ENCODE data around the gene TCTA.

The TCTA gene

DNA sequence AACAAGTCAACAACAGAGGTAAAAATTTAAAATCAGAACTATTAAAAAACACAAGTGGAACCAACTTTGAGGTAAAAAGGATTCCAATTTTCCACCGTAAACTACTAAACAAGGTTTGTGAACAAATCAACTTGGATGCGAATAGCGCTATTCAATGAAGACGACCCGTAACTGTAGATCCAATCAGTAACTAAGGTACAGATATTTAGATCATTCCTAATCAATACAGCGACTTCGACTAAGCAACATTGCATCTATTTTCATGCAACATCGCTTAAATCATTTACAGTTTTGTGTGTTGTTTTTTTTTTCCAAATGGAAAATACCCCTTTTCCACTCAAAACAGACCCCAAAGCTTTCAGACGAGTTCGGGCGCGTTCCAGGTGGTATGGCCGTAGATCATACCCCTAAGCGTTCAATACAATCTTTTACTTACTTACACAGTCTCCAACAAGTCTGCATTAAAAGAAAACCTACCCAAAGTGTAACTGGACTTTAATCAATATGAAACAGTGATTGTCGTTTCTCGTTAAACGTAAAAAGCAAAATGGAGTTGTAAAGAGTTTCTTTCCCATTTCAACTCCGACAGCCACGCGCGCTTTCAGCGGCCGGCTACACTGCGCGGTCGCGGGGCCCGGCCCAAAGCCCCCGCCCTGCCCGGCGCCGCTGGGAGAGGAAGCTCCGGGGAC, 1.2 kb upstream of the TCTA start:
- no peak for DNase-seq

DNA sequence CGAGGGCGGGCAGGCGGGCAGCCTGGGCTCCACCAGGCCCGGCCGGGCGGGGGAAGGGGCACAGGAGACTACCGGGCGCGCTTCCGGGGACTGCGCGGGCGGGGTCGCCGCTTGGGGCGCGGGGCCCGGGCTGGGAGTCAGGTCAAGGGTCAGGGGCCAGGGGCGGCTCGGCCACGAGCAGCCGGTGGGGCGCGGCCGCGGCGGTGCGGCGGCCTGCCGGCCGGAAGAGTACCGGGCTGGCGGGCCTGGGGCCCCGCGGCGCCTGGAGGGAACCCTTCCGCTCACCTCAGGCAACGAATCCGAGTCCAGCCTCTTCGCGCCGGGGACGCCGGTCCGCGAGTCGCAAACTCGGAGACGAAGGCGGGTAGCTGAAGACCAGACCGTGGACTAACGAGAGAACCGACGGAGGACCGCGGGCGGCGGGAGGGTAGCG, 672 bp upstream of the TCTA start:
- no peak for DNase-seq

DNA sequence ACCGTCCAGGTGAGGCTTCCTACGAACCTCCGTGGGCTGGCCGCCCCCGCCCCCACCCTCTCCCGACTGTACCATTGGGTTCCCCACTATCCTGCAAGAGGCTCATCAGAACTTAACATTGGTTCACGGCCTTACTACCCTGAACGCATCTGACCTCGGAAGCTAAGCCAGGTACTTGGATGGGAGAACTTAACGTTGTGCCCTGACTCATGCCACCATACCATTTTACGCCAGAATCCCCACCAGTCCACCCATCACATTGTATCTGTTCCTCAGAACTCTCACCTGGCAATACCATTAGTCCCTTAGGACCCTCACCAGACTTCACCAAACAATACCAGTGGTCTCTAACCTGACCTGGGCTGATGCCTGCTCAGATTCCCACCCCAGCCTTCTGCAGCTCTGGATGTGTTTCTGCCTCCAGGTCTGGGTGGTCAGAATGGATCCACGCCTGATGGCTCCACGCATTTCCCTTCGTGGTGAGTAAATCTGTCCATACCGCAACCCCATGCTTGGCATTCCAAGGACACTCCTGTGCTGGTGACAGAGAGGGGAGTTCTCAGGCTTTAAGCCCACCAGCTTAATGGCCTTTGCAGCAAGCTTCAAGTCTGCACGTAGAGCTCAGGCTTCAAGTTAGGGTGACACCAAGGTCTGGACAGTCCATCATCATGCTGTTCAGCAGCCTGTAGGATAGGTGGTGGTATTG, 562 bp downstream of the TCTA start:
- no peak for DNase-seq

DNA sequence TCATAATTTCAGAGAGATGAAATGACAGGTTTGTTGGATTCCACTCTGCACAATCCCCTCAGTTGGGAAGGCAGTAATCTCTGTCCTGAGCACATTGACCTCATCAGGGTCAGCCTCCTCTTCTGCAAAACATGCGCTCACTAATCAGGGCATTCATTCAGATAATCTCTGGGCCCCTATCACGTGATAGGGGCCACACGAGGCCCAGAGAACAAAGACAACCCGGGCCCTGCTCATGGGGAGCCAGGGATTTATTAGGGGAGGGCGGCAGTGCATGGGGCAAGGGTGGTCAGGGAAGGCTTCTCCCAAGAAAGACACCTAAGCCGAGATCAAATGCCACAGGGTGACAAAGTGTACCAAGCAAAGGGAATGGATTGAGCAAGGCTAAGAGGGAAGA, 1.1 kb downstream of the TCTA start:
- DNase-seq: no peak

DNA sequence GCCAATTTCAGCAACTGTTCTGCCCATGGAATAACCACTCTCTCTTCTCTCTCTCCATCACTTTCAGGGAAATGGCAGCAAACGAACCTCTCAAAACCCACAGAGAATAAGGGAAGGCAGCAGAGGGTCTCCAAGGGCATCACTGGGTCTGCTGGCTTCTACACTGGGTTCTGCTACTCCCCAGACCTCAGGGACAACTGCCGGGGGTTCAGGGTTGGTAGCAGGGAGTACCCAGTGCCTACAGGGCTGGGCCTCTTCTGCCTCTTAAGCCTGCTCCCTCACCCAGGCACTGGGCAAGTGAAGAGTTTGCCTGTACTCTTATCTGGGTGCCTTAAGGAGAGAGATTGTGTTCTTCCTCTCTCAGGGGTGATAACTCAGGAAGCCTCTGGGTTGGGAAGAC, 2.5 kb downstream of the TCTA start:
- no peak for DNase-seq

DNA sequence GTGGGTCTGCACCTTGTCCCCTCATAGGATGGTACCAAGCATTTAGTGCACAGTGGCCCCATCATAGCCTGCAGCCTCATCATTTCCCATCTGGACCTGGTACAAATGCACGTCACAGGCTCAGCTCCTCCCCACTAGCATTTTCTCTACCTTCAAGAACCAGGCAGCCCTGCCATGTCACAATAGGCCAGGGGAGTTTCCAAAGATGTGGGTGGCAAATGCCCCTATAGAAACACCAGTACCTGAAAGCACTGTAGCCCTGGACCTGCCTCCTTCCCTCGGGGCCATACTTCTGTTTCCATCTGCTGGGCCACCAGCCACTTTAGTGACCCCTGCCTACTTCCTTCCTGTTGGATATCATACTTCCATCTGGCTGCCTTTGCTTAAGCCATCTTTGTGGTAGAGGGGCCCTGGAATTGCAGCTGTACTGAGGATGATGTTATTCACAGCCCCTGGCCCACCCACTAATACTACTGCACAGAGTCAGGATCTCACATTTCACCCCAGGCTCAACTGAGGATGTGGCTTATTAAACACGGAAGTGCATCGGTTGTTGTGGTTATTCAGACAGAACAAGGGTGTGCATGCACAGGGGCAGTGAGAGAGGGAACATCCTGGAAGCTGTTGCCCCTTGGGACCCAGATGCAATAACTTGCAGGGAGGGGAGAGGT, 3.8 kb downstream of the TCTA start:
- no peak for DNase-seq

DNA sequence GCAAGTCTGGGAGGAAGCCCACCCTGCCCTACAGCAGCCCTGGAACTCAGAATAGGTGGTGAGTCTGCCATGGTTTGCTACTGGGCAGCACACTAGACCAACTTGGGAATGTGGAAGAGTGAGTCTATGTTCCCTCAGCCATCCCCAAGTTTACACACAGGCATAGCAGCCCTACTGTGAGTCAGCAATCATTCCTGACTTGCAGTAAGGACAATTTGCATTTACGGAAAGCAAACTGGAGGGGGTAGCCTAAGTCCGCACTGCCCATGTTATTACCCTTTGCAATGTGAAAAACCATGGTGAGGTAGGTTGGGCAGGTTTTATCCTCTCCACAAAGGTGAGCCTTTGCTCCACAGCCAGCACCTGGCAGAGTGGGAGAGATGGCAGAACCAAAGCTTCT, 4.6 kb downstream of the TCTA start:
- DNase-seq: no peak

DNA sequence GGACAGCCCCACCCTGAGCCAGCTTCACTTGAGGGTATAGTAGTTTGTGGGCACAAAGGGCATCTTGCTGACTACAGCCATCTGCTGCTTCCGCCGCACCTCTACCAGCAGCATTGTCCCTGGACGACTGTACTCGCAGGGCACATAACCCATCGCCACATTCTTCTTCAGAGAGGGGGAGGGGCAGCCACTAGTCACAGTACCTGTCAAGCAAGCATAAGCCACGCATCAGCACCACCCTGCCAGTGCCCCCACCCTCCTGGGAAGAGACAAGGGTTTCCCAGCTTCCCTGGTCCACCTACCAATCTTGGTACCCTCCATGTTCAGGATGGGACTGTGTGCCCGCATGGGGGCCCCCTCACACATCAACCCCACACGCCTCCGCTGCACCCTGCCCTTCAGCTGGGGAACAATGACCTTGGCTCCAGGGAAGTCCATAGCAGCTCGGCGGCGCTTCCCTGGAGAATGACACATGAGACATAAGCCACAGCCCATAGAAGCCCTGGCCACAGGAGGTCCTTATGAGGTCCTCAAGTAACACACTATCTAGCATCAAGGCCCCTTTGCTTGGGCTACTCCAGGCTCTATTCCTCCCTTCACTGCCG, 5.4 kb downstream of the TCTA start:
- DNase-seq: no peak

DNA sequence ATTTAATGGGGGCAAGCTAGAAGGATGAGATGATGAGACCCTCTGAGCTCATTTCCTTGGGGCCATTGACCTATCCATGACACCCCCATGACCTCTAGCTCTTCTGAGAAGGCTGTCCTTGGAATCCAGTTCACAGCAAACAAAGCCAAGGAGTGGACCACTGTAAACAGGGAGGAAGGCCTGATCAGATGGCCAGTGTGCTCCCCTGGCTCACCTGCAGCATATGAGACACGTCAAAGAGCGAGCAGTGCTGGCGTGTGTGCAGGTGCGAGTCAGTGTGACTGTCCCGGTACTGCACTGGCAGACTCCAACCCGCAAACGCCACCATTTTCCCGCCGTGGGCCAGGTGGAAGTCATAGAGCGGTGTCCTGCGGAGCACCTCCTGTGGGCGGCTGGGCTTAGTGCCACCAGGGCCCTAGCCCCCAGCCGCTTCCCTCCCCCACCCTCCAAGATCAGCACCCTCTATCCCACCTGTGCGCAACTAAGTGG, 9.7 kb downstream of the TCTA start:
- DNase-seq: no peak

DNA sequence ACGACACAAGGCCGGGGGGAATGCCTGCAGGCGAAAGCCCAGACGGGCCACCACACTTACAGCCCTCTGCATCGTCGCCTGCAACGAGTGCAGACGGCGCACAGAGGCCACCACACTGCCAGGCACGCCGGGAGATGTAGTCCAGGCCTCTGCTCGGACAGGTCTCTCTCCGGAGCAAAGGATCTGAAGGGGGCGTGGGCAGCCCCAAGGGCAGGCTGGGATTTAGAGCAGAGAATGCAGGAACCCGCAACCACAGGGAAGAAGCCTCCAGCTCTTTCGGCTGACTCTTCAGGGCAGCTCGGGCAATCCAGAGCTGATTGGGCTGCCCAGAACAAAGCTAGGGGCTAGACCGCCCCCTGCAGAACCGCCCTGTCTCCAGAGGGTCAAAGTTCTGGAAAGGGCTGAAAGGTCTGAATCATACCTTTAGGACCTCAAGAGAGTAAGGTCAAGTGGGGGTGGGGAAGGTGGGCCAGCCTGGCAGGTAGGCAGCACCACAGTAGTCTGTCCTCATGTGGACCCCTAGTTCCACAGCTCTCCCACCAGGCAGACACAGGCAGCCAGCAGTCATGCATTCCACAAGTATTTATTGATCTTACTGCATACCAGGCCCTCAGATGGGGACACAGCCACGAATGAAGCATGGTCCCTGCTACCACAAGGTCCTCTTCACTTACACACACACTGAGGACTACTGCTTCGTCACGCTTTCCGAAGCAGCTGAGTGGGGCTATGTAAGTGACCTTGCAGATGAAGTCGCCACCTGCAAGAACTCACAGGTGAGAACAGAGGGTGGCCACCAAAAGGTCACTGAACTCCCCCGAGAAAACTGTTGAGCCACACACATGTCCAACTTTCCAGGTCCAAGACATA, 10.4 kb downstream of the TCTA start, which contains the start of gene AMT:
AMT (minus strand) TSS at position 95 of the 870 bp plus-strand sequence; CDS start at position 72, 23 bp downstream.
- no peak for DNase-seq

DNA sequence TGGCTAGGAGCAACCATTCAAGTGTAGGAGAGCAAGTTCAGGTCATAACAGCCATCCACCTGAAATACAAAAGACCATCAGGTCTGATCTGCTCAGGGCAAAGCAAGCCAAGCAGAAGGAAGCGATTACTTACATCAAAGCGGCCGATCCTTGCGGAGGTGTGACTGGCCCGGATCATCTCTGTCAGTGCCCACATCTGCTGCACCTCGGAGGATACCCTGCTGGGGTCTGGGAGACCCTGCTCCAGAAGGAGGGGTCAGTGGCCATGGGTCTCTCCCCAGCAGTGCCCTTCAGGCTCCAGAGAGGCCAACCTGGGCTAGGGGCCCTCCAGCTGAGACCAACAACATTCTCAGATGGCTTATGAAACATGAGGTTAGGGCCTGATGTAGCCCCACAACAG, 12.6 kb downstream of the TCTA start:
- DNase-seq: no peak

DNA sequence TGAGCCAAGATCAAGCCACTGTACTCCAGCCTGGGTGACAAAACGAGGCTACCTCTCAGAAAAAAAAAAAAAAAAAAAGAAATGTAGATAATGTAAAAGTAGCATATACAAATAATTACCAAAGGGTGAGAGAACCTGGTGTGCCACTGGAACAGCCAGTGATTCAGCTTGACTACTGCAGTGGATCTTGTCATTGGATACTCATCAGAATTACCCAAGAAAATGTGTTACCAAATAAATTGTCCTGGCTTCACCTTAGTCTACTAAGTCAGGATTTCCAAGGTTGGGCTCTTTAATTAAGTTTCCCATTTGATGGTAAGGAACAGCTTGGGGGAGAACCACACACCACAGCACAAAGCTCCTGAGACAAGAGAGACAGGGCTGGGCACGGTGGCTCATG, 15.4 kb downstream of the TCTA start:
- DNase-seq: no peak

DNA sequence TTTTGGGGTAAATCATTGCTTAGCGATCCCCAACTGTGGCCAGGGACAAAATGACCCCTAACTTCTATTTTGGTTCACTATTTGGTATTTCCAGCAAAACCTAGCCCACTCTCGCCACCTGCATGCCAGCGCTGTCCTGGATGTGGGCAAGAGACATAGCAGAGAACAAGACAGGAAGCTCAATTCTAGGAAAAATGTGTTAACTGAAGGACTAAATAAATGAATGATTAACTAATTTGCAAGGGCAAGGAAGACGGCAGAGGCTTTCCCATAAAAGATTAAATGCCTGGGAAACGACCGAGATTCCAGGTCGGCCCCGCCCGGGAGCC, 16.5 kb downstream of the TCTA start:
- DNase-seq: no peak

DNA sequence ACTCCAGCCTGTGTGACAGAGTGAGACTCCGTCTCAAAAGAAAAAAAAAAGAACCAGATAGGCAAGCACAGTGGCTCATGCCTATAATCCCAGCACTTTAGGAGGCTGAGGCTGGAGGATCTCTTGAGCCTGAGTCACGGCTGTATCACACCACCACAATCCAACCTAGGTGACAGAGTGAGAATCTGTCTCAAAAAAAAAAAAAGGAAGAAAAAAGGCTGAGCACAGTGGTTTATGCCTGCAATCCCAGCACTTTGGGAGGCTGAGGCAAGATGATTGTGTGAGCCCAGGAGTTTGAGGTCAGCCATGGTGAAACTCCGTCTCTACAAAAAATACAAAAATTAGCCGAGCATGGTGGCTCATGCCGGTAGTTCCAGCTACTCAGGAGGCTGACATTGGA, 22.5 kb downstream of the TCTA start:
- no peak for DNase-seq

DNA sequence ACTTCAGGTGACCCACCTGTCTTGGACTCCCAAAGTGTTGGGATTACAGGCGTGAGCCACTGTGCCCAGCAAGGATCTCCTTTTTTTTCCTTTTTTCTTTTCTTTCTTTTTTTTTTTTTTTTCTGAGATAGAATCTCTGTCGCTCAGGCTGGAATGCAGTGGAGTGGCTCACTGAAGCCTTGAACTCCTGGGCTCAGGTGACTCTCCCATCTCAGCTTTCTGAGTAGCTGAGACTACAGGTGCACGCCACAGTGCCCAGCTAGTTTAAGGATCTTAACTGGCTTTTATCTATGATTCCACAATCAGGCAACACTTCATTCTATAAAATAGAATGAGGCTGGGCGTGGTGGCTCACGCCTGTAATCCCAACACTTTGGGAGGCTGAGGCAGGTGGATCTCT, 33.2 kb downstream of the TCTA start:
- DNase-seq: no peak

DNA sequence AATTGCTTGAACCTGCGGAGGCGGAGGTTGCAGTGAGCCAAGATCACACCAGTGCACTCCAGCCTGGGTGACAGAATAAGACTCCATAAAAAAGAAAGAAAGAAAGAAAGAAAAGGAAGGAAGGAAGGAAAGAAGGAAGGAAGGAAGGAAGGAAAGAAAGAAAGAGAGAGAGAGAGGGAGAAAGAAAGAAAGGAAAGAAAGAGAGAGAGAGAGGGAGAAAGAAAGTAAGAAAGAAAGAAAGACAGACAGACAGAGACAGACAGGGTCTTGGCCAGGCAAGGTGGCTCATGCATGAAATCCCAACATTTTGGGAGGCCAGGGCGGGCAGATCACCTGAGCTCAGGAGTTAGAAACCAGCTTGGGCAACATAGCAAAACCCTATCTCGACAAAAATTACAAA, 41.4 kb downstream of the TCTA start:
- DNase-seq: no peak

DNA sequence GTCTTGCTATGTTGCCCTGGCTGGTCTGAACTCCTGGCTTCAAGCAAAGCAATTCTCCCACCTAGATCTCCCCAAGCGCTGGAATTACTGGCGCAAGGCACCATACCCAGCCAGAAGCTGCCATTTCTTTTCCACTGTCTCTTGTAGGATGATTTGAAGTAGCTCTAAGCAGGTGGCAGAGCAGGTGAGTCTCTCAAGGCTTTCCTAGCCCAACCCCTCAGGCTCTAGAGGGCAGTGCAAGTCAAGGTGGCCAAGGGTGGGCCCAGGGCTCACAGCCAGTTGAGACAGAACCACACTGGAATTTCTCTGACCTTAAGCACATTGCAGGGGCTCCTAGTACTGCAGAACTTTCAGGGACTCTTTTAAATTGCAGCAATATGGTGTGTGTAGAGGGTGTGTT, 42.2 kb downstream of the TCTA start:
- DNase-seq: no peak

DNA sequence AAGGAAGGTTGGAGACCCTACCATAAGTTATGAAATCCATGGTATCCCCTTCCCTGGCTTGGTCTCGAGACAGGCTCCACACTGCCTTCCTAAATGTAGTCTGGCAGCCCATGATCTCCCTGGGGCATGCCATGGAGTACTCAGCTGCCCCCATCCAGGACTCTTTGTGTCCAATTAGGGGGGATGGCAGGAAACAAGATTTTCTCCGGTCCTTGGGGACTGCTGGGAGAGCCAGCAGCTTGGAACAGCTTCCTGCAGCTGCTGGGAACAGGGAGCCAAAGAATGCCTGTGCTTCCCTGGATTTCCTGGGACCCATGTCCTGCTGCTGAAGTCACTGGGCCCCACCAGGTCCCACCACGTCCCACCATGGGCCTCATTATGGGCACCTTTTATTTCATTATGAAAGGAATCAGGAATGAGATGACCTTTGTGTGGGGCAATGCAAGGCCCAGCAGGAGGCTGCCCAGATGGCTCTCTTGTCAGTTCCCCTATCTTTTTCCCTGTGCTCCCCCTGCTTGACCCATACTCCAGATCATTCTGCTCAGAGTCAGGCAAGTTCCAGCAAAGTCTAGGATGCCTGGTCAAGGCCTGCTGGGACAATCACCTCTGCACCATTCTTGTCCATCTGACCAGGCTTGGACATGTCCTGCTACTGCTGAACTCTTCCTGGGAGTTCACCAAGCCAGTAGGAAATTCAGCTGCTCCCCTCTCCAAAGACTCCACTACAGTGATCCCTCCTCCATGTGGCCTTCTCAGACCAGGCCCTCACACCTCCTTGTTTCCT, 42.9 kb downstream of the TCTA start:
- DNase-seq: no peak

DNA sequence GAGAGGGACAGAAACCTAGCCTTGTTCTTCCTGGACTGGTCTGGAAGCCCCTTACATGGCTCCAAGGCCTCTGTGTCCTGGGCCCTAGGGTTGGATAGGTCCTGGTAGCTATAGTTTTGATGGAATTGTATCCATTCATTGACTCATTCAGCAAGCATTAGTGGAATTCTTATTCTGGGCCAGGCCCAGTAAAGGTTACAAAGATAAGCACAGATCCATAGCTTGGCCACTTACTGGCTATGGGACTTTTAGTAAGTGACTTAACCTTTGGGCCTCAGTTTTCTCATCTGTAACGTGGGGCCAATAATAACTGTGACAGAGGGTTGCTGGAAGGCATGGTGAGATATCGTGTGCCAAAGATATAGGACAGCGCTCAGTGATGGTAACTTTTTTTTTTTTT, 44.2 kb downstream of the TCTA start:
- no peak for DNase-seq

DNA sequence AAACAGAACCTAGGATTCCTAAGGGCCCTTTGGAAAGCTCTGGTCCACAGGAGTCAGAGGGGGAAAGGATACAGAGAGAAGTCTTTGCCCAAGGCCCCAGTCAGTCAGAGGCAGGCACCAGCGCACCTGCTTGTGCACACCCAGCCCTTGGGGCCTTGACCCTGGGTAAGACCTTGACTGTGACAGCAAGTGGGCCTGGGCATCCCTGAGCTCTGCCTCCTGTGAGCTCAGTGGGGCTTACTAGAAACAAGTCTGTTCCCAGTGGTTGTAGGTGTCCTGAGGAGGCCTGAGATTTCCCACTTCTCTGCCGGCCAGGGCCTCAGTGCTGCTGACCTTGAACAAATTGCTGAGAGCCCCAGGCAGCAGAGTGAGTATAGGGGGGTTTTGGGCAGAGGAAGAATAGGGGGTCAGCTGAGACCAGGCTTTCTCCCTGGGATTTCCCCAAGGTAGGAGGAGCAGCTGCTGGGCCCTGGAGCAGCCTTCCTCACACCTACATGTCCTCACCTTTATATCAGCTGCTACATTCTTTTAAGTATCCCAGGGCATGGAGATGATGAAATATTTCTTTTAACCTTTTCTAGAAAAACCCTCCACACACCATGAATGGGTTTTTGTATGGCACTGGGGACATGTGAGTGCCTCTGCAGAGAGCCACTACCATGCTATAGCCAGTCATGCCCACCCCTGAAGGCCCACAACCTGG, 48.1 kb downstream of the TCTA start:
- DNase-seq: no peak

DNA sequence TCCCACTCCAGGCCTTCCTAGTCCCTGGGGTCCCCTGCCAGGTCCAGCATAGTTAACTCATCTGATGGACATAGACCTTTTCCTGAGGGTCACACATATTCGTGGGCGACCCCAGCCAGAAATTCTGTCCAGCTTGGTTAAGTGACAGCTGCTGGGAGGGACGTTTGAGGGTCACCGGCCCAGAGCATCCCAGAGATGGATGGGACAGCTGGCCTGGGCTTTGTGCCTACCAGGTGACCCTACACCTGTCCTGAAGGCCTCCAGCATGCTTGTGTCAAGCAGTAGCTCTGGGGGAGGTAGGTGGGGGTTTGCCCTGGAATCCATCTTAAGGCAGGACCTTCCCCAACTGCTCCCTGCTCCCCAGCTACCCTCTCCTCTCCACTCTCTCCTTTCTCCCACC, 48.7 kb downstream of the TCTA start:
- no peak for DNase-seq
